HG03565 (cell line): ENCODE measurements around the gene ZNF331.

Experiments used
- ATAC-seq: cut with Tn5 transposase; IDR thresholded peaks from one replicate; pipeline ENCODE4 v1.9.1; 2021; ENCODE audit warnings: mild to moderate bottlenecking, moderate library complexity; ENCODE audit not compliant: unreplicated experiment

ZNF331 gene

DNA sequence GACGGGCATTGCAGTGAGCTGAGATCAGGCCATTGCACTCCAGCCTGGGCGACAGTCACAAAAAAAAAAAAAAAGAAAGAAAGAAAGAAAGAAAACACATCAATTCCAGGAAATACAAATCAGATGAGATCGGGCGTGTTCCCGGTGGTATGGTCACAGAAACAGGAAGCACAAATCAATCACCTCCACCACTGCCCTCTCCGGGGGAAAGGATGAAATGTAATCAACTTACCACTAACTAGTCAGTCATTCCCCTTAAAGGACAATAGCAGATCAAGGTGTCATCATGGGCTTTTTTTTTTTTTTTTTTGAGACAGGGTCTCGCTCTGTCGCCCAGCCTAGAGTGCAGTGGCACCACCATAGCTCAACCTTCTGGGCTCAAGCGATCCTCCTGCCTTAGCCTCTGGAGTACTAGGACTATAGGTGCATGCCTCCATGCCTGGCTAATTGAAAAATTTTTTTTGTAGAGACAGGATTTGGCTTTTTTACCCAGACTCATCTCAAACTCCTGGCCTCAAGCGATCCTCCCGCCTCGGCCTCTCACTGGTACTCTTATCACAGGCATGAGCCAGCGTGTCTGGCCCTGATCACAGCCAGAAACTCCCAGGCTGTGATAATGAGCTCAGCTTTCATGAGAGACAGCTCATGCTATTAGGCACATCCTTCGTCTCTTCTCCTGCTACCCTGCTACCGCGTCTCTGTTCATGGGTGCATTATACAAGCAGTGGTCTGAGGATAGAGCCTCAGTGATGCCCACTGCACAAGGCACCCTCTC, 87.0 kb downstream of the ZNF331 start:
- ATAC-seq, result no peak

DNA sequence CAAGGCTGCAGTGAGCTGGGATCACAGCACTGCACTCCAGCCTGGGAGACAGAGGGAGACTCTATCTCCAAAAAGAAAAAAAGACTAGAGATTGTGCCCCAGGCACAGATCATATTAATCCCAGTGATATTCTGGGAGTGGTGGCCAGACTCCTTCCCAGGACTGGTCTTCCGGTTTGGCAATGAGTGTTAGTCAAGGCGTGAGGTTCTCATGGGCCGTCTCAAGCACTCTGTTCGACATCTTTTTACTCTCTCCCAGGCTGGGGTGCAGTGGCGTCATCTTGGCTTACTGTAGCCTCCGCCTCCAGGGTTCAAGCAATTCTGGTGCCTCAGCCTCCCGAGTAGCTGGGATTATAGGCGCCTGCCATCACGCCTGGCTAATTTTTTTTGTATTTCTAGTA, 88.5 kb downstream of the ZNF331 start:
- no peak for ATAC-seq

DNA sequence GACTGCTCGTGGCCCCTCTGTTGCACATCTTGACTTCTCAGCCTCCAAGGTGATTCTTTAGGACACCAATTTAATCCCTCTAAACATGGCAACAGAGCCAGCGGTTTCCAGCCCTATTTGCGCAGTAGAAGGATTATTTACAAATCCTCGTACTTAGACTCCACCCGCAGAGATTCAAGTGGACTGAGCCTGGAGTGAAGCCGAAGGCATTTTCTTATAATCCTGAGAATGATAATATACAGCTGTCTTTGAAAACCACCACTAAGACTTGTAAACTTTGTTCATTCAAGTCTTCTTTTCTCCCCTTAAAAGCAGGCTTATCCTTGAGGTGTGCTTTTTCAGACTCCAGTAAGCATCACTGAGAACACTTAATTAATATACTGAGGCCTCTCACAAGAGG, 89.0 kb downstream of the ZNF331 start:
- no peak for ATAC-seq
